ENCODE data around the gene WDR13.
A peak's percentile ranks its signal among the peaks of the same experiment; 100 is the strongest.

Gene WDR13

GRCh38 chrX:48626401-48627298, 29.4 kb downstream of the WDR13 start:
- H3K27me3 ChIP-seq = no peaks in the 10 kb centered on the region
- peaks cover 20 to 22% of the 10 kb centered on the region in 2 experiments for H3K4me1 ChIP-seq (ENCODE audit: control insufficient read depth in 1 of 2, insufficient read depth in 1 of 2, low read depth in 1 of 2, low read length in 1 of 2)
- H3K27ac ChIP-seq = no peak overlapping the region
- H3K36me3 ChIP-seq = no peaks in the 10 kb centered on the region
- TF ChIP-seq, protein P1, sequence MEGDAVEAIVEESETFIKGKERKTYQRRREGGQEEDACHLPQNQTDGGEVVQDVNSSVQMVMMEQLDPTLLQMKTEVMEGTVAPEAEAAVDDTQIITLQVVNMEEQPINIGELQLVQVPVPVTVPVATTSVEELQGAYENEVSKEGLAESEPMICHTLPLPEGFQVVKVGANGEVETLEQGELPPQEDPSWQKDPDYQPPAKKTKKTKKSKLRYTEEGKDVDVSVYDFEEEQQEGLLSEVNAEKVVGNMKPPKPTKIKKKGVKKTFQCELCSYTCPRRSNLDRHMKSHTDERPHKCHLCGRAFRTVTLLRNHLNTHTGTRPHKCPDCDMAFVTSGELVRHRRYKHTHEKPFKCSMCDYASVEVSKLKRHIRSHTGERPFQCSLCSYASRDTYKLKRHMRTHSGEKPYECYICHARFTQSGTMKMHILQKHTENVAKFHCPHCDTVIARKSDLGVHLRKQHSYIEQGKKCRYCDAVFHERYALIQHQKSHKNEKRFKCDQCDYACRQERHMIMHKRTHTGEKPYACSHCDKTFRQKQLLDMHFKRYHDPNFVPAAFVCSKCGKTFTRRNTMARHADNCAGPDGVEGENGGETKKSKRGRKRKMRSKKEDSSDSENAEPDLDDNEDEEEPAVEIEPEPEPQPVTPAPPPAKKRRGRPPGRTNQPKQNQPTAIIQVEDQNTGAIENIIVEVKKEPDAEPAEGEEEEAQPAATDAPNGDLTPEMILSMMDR (IDR thresholded peaks at IDR 0.05) = no peak
- no peaks in the 10 kb centered on the region for H3K9me3 ChIP-seq
- no peak overlapping the region for H3K4me3 ChIP-seq (ENCODE audit: low read depth in 1 of 2, low read length in 1 of 2)

- Histone ChIP-seq H3K27ac (no peak overlapping the region), H3K4me3 (ENCODE audit: low read depth in 1 of 2, low read length in 1 of 2) (peak overlapping the region in 1 of 2 experiments; percentile 27), H3K4me1 (ENCODE audit: control insufficient read depth in 1 of 2, insufficient read depth in 1 of 2, low read depth in 1 of 2, low read length in 1 of 2) (peaks cover 6 to 11% of the 10 kb centered on the region in 2 experiments), H3K27me3 (no peaks in the 10 kb centered on the region), H3K9me3 (no peaks in the 10 kb centered on the region), H3K36me3 (no peaks in the 10 kb centered on the region)
- TF ChIP-seq, protein P1 (IDR thresholded peaks at IDR 0.05) = no peak
Observed at GRCh38 chrX:48631376-48632090, 34.2 kb downstream of the WDR13 start.

DNA sequence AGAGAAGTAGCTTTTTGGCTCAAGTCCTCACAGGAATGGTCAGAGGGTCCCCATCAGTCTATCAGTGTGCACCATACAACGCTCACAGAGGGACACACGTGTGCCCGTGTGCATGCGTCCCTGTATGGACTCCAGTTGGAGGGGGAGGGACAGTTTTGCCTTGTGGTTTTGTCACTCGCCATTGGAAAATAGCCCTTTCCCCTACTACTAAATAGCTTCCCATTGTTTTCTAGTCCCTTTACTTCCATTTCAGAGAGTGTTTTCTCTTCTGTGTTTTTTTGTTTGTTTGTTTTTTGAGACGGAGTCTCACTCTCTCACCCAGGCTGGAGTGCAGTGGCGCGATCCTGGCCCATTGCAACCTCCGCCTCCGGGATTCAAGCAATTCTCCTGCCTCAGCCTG, 34.9 kb downstream of the WDR13 start:
- H3K4me3 ChIP-seq (ENCODE audit: low read depth in 1 of 2, low read length in 1 of 2) = no peak overlapping the region
- peaks cover 6 to 11% of the 10 kb centered on the region in 2 experiments for H3K4me1 ChIP-seq (ENCODE audit: control insufficient read depth in 1 of 2, insufficient read depth in 1 of 2, low read depth in 1 of 2, low read length in 1 of 2)
- no peaks in the 10 kb centered on the region for H3K36me3 ChIP-seq
- no peaks in the 10 kb centered on the region for H3K9me3 ChIP-seq
- H3K27me3 ChIP-seq = no peaks in the 10 kb centered on the region
- no peak overlapping the region for H3K27ac ChIP-seq
- TF ChIP-seq, protein P1 (IDR thresholded peaks at IDR 0.05) = no peak

DNA sequence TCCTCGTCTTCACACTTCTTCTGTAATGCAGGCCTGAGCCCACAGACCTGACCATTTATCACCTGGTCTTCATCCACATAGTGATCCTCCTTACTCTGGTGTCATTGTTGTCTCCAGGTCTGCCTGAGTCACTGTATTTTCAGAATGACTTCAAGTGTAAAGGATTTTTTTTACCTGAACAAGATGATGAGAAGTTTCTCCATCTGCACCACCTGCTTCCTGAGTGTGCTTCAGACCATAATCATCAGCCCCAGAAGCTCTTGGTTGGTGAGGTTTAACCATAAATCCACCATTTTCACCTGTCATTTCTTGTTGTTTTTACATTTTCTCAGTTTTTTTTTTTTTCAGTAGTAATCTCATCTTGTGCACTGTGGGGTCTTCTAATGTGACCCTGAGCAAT, 39.0 kb downstream of the WDR13 start:
- Histone ChIP-seq H3K27me3 (no peaks in the 10 kb centered on the region), H3K4me3 (ENCODE audit: low read depth in 1 of 2, low read length in 1 of 2) (no peak overlapping the region), H3K4me1 (ENCODE audit: control insufficient read depth in 1 of 2, insufficient read depth in 1 of 2, low read depth in 1 of 2, low read length in 1 of 2) (peaks cover 3 to 5% of the 10 kb centered on the region in 2 experiments), H3K36me3 (no peaks in the 10 kb centered on the region), H3K9me3 (no peaks in the 10 kb centered on the region), H3K27ac (no peak overlapping the region)
- TF ChIP-seq, protein P1 (IDR thresholded peaks at IDR 0.05) = no peak

DNA sequence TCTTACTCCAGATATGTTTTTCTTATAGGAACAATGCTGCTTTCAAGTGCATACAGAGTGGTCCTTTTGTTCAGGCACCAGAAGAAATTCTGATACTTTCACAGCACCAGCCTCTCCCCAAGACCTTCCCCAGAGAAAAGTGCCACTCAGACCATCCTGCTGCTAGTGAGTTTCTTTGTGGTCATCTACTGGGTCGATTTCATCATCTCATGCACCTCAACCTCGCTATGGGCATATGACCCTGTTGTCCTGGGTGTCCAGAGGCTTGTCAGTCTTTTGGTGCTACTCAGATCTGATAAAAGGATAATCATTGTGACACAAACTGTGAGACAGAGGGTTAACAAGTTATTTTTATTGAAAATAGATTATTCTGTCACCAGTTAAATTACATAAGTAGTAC, 39.5 kb downstream of the WDR13 start:
- Histone ChIP-seq H3K36me3 (no peaks in the 10 kb centered on the region), H3K27ac (no peak overlapping the region), H3K4me1 (ENCODE audit: control insufficient read depth in 1 of 2, insufficient read depth in 1 of 2, low read depth in 1 of 2, low read length in 1 of 2) (peaks cover under 1 to 1% of the 10 kb centered on the region in 2 experiments), H3K27me3 (no peaks in the 10 kb centered on the region), H3K9me3 (no peaks in the 10 kb centered on the region), H3K4me3 (ENCODE audit: low read depth in 1 of 2, low read length in 1 of 2) (no peak overlapping the region)
- TF ChIP-seq, protein P1 (IDR thresholded peaks at IDR 0.05) = no peak

Measured in neutrophil (primary cell).